Lung (tissue), 12 donors: Measurements from ENCODE around the gene ADAMTS1. TPM values are rescaled to one million over a fixed set of nuclear protein-coding genes. Genes with fewer than 3 reads are reported as not detected.

Source experiments
- ATAC-seq: fragments of 200-7000 bp; cut with Tn5 transposase; one replicate; pipeline ENCODE4 v1.9.1; 2020; ENCODE audit warnings: moderate number of reproducible peaks; ENCODE audit not compliant: insufficient read depth, low FRiP score
- DNase-seq, 3 donors: peaks; one replicate each; pipeline ENCODE4 v3.0.0-alpha.2; 2013 to 2017
- H3K27ac ChIP-seq, 2 donors: one replicate each; pipeline ENCODE4 v1.5.1; 2013; ENCODE audit warnings: mild to moderate bottlenecking in 2 of 2, moderate library complexity in 2 of 2, control low read depth in 1 of 2, inconsistent platforms in 1 of 2, low read depth in 1 of 2, low read length in 1 of 2
- H3K27me3 ChIP-seq, 3 donors: one replicate each; pipeline ENCODE4 v1.5.1; 2013; ENCODE audit warnings: low read length in 2 of 3; ENCODE audit not compliant: control insufficient read depth in 3 of 3, insufficient read depth in 3 of 3
- H3K36me3 ChIP-seq, 4 donors: one replicate each; pipeline ENCODE4 v1.5.1; 2013; ENCODE audit warnings: low read length in 4 of 4, mild to moderate bottlenecking in 1 of 4, moderate library complexity in 1 of 4; ENCODE audit not compliant: control insufficient read depth in 4 of 4, insufficient read depth in 4 of 4
- H3K4me1 ChIP-seq, 5 donors: one replicate each; pipeline ENCODE4 v1.5.1; 2013; ENCODE audit warnings: low read length in 5 of 5, mild to moderate bottlenecking in 2 of 5, moderate library complexity in 1 of 5; ENCODE audit not compliant: control insufficient read depth in 5 of 5, insufficient read depth in 5 of 5
- H3K4me3 ChIP-seq: one replicate; pipeline ENCODE4 v1.5.1; 2013; ENCODE audit warnings: mild to moderate bottlenecking, control low read depth, moderate library complexity
- H3K9ac ChIP-seq, 2 donors: one replicate each; pipeline ENCODE4 v1.5.1; 2013; ENCODE audit warnings: low read length in 2 of 2, control low read depth in 1 of 2; ENCODE audit not compliant: insufficient read depth in 1 of 2
- H3K9me3 ChIP-seq, 4 donors: one replicate each; pipeline ENCODE4 v1.5.1; 2013; ENCODE audit warnings: low read length in 3 of 4, mild to moderate bottlenecking in 1 of 4, moderate library complexity in 1 of 4; ENCODE audit not compliant: control insufficient read depth in 4 of 4, insufficient read depth in 3 of 4
- CTCF ChIP-seq: IDR thresholded peaks from 2 replicates; pipeline ENCODE4 v1.5.1; 2012; ENCODE audit warnings: mild to moderate bottlenecking; ENCODE audit errors: control extremely low read depth, extremely low read depth
- WGBS, 2 donors: extraction: QIAGEN DNeasy Blood & Tissue Kit; methylation state at CpG; one replicate each; pipeline ENCODE4 v1.1.7; 2013; 5-methylcytosine and 5-hydroxymethylcytosine counted together
- polyA plus RNA-seq, 2 donors: library from polyadenylated mRNA; stranded (reverse); fragments of 200-250 nt; gene quantifications; one replicate each; pipeline ENCODE4 v1.2.1, GENCODE V29; 2013
- total RNA-seq, 2 donors: library from RNA; depleted of rRNA in 1 of 2; stranded (reverse); fragments of >200 nt in 1 of 2; gene quantifications; one replicate each; pipeline ENCODE4 v1.2.1, GENCODE V29; 2014 to 2021
- donor health status: control.
- donor health status: control.
- donor health status: Bipolar disorder and iron deficiency.
- donor health status: healthy.
- donor health status: DM: yes; HTN: yes; CAD: no.

The ADAMTS1 gene
- total and polyA plus RNA-seq, 4 donors = 15.3 to 165 (median 84.4) TPM

GRCh38 chr21:26835714-26836265 is 9.4 kb downstream of the ADAMTS1 start:
- no peak overlapping the region for H3K4me3 ChIP-seq
- ATAC-seq = no peak

GRCh38 chr21:26835027-26835713 is 10.0 kb downstream of the ADAMTS1 start:
- Histone ChIP-seq H3K9me3 (no peaks in the 10 kb centered on the region), H3K4me1 (peaks cover 0 to 9% (median 3%) of the 10 kb centered on the region in 5 donors), H3K9ac (no peak overlapping the region), H3K4me3 (no peak overlapping the region), H3K27ac (no peak overlapping the region), H3K36me3 (peaks cover 0 to 34% (median 22%) of the 10 kb centered on the region in 4 donors), H3K27me3 (no peaks in the 10 kb centered on the region)
- no peak for TF ChIP-seq CTCF
- ATAC-seq (no peak), DNase-seq (no peak)
- 75 to 78% methylated on average over 7 of the region's 7 CpGs for WGBS, 2 donors

More at GRCh38 chr21:26835714-26836265, 9.4 kb downstream of the ADAMTS1 start:
- H3K36me3 ChIP-seq = peaks cover 0 to 41% (median 25%) of the 10 kb centered on the region in 4 donors
- no peak for DNase-seq
- H3K4me1 ChIP-seq = peaks cover 0 to 9% (median 3%) of the 10 kb centered on the region in 5 donors
- no peak overlapping the region for H3K27ac ChIP-seq
- no peak overlapping the region for H3K9ac ChIP-seq
- H3K9me3 ChIP-seq = no peaks in the 10 kb centered on the region
- 77 to 81% methylated on average over 2 of the region's 2 CpGs for WGBS, 2 donors
- TF ChIP-seq CTCF = no peak
- H3K27me3 ChIP-seq = no peaks in the 10 kb centered on the region

GRCh38 chr21:26834181-26834905 is 10.9 kb downstream of the ADAMTS1 start:
- 85 to 91% methylated on average over 2 of the region's 2 CpGs for WGBS, 2 donors
- no peak for ATAC-seq
- no peak for TF ChIP-seq CTCF
- Histone ChIP-seq H3K4me1 (peaks cover 0 to 9% (median 3%) of the 10 kb centered on the region in 5 donors), H3K4me3 (no peak overlapping the region), H3K27me3 (no peaks in the 10 kb centered on the region), H3K9ac (no peak overlapping the region), H3K9me3 (no peaks in the 10 kb centered on the region), H3K36me3 (peaks cover 0 to 26% (median 16%) of the 10 kb centered on the region in 4 donors), H3K27ac (no peak overlapping the region)
- no peak for DNase-seq
